Measurements from ENCODE around the gene SOX10.
"Not testable (repeated sequence)": the region's sequence is repeated elsewhere in the genome, so short reads cannot be mapped to it uniquely, and the experiment has no call there.

Gene SOX10

DNA sequence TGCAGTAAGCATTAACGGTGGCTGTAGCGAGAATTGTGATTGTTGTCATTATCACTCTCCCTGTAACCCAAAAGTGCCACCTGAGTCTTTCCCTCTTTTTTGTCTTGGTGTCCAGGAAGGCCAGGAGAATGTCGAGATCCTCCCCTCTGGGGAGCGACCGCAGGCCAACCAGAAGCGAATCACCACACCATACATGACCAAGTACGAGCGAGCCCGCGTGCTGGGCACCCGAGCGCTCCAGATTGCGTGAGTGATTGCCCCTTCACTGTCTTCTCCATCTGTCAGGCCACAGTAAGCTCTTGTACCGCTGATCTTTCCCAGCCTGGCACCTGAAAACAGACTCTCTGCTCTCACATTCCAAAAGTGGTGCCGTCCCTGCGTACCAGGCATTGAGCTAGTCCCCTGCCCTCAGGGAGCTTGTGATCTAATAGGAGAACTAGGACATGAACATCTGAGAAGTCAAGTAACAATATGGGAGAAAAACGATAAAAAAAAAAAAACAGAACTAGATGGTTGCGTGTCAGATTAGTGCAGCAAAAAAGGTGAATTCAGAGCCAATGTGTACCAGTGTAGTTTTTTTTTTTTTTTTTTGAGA is 25.0 kb downstream of the SOX10 start:
- DNase-seq = no peak

DNA sequence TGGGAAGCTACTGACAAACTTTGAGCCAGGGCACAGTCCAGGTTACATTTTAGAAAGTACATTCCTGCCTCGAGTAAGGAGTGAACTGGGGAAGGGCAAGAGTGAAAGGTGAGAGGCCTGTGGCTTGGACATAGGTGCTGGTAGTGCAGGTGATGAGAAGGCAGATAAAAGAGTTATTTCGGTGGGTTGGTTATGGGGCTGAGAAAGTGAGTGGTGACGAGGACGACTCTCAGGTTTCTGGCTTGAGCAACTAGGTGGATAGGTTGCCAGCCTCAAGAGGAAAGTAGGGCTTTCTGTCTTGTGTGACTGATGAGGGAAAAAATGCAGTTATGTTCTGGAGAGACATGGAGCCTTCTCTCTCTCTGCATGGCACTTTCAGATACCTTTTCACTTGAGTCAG is 27.1 kb downstream of the SOX10 start:
- DNase-seq = no peak

DNA sequence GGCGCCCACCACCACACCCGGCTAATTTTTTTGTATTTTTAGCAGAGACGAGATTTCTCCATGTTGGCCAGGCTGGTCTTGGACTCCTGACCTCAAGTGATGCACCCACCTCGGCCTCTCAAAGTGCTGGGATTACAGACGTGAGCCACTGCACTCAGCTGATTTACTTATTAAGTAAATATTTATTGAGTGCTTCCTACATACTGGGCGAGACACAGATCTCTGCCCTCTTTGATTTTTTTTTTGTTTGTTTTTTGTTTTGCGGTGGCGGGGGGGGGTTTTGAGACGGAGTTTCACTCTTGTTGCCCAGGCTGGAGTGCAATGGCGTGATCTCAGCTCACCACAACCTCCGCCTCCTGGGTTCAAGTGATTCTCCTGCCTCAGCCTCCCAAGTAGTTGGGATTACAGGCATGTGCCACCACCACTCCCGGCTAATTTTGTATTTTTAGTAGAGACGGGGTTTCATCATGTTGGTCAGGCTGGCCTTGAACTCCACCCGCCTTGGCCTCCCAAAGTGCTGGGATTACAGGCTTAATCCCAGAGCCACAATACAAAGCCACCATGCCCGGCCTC is 28.4 kb downstream of the SOX10 start:
- DNase-seq = not testable (repeated sequence)

DNA sequence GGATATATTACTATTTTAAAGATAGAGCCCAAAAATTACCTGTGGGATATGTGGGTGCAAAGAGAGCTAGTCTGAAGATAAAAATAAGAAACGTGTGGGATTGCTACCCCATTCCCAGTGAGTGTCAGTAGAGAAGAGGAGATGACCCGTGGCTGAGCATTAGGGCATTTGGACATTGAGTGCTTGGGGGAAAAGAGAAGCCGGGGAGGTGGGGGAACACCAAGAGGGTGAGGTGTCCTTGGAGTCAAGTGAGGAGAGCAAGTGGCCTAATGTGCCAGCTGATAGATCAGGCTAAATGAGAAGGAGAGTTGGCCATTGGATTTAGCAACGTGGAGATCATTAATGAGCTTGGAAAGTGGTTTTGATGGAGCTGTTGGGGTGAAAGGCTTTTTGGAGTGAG is 29.7 kb downstream of the SOX10 start:
- DNase-seq = no peak

DNA sequence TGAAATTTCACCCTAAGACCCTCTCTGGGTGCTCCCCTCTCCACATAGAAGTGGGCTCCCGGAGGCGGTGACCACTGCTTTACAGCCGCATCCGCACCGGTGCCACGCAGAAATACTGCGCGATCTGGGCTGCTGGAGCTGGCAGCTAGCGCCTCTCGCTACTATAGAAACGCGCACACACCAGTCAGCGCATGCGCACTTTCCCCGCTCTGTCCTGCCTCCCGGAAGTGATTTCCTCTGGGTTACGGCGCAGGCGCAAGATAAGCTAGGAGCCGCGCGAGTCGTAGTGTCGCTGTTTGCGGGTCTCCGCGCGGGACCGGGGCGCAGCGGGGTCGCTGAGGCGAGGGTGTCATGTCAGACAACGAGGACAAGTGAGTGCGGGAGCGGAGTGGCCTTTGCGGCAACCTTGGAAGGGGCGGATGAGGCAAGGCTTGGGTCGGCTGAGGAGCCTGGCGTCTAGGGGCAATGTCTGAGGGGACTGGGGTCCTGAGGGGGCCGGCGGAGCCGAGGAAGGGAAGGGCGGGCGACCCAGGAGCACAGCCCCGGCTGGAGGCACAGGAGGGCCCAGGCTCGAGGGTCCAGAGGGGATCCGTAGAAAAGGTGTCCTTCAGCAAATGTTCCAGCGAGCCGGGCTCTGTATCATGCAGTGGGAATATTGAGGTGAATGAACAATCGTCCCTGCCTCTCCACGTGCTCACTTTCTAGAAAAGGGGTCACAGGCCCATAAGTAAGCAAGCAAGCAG is 30.7 kb downstream of the SOX10 start, which contains the start of the genes C22orf23 and POLR2F:
Gene C22orf23 (minus strand): TSS at position 165 of the 743 bp plus-strand sequence. CDS start 452 bp downstream, outside the sequence.
Gene POLR2F (plus strand): TSS at position 263 of the 743 bp plus-strand sequence. CDS start 89 bp downstream, at position 352.
- DNase-seq = peak; percentile 96

DNA sequence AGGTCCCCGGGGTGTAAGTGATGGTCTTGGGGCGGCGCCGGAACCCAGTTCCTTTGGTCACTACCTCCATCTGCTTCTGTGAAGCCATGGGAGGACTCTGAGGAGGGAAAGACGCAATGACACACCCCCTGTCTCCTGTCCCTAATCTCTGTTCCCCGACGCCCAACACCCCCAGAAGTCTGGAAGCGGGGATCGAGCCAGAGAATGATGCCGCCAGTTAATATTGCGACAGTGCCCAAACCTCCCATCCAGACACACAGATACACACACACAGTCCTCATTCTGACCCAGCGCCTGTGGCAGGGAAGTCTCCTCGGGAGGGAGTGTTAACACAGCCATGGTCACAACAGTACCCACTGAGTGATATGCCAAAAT is 31.3 kb downstream of the SOX10 start:
- DNase-seq = peak; percentile 61

DNA sequence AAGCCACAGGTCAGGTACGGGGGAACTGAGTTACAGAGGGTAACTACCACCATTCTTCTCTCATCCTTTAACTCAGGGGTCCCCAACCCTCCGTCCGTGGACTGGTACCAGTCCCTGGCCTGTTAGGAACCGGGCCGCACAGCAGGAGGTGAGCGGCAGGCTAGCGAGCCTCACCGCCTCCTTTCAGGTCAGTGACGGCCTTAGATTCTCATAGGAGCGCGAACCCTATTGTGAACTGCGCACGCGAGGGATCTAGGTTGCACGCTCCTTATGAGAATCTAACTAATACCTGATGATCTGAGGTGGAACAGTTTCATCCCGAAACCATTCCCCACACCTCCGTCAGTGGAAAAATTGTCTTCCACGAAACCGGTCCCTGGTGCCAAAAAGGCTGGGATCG is 31.7 kb downstream of the SOX10 start:
- not testable (repeated sequence) for DNase-seq

DNA sequence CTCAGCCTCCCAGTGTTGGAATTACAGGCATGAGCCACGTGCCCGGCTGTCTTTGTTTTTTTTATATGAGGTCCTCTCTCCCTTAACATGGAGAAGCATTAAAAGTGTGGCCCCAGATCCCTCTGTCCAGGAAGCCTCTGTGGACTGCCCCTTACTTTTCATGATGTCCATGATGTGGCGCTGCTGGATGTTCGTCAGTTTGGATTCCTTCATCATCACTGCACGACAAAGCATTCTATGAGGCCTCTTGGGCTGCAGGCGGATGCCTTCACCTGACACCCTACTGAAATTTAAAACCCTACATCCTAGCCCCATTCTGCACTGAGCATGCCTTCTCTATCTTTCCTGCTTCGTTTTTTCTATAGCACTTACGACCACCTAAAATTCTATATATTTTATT is 33.0 kb downstream of the SOX10 start:
- no peak for DNase-seq

DNA sequence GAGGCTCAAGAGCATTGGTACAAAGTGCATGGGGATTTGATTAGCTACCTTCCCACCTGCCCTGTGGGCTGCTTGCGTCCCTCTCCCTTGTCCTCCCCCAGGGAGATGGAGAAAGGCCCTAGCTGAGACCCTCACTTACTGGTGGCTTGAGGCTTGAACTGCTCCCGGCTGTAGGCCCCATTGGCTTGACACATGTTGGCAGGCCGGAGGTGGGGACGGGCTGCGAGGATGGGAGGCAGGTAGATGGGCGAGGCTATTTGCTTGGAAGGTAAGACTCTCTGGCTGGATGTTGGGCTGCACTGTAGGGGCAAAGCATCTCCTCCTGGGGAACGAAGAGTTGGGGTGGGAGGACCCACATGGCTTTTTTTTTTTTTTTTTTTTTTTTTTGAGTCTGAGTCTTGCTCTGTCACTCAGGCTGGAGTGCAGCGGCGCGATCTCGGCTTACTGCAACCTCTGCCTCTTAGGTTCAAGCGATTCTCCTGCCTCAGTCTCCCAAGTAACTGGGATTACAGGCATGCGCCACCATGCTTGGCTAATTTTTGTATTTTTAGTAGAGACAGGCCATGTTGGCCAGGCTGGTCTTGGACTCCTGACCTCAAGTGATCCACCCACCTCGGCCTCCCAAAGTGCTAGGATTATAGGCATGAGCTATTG is 37.1 kb downstream of the SOX10 start:
- not testable (repeated sequence) for DNase-seq

DNA sequence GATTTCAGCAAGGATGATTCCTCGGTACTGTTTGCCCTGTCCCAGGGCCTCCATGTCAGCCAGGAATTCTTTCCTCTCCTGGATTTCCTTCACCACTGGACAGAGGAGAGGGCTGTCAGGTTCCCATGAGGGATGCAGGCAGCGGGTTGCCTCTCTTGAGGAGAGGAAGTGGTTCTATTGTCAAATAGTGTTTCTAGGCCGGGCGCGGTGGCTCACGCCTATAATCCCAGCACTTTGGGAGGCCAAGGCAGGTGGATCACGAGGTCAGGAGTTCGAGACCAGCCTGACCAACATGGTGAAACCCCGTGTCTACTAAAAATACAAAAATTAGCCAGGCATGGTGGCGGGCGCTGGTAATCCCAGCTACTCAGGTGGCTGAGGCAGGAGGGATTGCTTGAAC is 39.9 kb downstream of the SOX10 start:
- DNase-seq = not testable (repeated sequence)

DNA sequence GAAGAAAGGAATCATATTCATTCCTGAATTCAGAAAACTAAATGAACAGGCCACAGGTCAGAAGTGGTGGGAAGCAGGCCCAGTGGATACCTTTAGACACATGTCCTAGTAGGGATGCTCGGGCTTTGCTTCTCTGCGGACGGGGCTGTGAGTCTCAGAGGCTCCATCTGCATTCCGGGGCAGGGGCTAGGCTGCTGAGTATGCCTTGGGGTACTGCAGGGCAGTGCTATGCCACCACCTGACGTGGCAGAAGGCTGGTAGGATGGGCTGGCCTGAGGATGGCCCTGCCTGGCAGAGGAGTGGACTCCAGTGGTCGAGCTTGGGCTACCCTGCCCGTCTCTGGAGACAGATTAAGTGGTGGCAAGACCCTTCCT is 40.5 kb downstream of the SOX10 start:
- DNase-seq = no peak

DNA sequence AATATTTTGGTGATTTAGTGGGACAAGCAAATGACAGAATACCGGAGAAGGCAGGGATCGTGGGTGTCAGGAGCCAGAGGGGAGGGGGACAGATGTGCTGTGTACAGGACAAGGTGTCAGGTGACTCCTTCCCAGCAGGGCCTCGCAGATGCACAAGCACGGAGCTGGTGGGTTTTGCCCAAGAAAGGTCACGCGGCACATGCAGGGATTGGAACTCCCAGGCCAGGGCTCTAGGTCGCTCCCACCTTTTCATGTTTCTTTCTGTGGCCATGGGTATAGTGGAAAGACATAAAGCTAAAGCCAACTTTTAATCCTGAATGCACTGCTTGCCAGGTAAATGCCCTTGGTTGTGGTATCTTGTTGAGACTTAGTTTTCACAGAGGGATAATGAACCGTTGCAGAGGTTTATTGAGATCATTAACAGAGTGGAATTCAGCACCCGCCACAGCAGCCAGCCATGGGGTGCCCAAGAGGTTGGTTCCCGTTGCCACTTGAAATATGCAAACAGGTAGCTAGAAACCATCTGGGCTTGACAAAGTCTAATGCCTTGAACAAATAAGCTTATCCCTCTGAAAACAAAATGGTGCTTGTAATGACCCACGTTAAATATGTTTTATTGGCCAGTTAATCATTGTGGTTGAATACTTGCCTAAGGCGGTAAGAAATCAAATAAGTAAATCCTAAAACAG is 41.1 kb downstream of the SOX10 start:
- DNase-seq = no peak

DNA sequence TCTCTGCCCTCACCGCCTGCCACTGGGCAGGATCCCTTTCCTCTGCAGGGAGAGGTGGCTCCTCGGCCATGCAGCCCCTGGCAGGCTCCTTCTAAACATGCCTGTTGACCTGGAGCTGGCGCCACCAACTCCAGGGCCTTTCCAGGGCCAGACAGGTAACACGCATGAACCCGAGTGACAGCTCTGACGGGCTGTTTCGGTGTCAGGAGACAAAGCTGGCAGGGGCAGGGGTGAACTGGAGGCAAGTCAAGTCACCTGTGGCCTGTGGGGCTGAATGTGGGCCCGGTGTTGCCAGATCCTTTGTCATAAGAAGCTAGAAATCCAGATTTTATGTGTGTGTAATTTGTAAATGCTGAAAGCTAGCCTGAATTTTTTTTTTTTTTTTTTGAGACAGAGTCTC is 42.2 kb downstream of the SOX10 start:
- DNase-seq = no peak

DNA sequence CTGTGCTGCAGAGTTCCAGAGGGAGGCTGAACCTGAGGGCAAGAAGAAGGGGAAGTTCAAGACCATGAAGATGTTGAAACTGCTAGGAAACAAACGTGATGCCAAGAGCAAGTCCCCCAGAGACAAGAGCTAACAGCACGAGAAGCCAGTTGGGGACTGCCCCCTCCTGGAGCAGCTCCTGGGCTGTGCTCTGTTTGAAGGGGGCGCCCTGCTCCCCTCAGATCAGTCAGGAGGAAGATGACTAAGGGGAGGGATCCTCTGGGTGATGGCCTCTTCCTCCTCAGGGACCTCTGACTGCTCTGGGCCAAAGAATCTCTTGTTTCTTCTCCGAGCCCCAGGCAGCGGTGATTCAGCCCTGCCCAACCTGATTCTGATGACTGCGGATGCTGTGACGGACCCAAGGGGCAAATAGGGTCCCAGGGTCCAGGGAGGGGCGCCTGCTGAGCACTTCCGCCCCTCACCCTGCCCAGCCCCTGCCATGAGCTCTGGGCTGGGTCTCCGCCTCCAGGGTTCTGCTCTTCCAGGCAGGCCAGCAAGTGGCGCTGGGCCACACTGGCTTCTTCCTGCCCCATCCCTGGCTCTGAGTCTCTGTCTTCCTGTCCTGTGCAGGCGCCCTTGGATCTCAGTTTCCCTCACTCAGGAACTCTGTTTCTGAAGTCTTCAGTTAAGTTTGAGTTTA is 43.5 kb downstream of the SOX10 start:
- DNase-seq = no peak

DNA sequence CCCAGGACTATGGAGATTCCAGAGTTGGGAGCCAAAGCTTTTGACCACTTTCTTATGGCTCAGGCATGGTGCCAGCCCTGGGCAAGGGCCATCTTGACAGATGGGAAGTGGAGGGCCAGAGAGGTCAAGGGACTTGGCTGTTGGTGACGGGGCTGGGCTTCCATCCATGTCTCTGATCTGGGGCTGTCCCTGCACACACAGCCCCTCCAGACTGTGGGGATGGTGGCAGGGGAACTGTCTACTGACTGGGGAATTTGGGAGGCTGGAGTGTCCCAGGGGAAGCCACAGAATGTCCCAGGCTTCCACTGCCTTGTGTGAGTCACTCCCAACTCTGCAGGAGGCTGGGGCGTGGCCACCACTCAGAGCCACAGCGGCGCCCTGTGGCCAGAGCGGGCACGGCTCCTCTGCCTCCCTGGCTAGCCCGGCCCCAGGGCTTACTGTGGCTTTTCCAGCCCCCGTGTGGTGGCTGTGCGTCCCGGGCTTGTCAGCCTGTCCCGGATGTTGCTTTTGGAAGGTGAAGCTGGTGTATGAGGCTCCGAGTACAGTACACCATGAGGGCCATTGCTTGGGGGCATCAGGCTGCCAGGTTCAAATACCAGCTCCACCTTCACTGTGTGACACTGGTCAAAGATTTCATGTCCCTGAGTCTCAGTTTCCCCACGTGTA is 50.5 kb downstream of the SOX10 start:
- peak; percentile 93 for DNase-seq

DNA sequence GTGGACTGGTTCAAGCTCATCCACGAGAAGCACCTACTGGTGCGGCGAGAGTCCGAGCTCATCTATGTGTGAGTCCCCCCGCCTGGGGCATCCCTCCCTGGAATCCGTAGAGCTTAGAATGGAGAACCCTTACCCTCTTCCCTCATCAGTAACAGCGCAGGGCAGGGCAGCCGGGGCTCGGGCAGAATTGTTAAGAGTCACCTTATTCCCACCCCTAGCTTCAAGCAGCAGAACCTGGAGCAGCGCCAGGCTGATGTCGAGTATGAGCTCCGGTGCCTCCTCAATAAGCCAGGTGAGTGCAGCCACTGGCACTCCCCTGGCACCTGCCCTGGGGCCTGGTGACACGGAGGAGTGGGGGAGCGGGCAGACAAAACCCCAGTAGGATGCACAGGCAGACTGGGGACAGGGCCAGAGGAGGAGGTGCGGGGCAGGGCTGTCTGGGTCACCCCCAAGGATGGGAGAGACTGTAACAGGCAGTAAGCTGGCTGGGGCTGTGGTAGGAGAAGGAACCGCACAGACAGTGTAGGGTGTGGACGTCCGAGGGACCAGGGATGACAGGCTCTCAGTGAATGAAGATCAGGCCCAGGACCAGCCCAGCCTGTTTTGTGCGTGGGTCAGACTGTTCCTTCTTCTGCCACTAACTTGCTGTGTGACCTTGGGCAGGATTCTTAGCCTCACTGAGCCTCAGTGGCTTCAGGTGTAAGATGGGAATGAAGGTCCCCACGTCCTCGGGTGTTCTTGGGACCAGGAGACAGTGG is 51.4 kb downstream of the SOX10 start:
- DNase-seq = no peak

DNA sequence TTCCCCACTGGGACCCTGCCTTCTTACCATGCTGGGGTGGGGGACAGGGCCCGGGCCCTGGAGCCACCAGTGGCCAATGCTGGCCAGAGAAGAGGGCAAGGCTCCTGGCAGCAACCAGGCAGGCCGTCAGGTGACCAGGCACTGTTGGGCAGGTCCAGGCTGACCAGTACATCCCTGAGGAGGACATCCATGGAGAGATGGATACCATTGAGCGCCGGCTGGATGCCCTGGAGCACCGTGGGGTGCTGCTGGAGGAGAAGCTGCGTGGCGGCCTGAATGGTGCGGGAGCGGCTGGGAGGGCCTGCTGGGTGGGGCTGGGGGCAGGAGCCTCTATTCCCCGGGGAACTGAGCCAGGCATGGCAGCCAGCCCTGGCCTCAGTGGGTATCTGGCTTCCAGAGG is 52.0 kb downstream of the SOX10 start:
- no peak for DNase-seq

DNA sequence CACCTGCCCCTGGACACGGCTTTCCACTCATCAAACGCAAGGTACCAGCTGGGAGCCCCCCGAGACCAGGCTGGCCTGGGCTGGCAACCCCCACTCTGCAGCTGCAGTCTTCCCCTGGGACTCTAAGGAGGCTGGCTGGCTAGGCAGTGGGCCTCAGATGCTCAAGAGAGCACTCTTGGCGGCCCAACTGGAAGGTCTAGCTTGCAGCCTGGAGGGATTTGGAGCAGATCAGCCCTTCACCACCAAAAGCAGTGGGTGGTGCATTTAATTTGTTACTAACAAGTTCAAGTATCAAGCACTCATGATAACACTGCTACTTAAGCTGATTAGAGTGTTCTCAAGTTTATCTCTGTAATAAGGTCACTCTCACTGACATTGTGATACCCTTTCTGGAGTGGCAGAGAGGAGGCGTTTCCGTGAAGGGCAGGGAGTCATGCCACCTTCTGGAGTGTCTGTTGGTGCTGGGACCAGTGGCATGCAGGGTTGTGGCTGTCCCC is 52.4 kb downstream of the SOX10 start:
- DNase-seq = no peak

DNA sequence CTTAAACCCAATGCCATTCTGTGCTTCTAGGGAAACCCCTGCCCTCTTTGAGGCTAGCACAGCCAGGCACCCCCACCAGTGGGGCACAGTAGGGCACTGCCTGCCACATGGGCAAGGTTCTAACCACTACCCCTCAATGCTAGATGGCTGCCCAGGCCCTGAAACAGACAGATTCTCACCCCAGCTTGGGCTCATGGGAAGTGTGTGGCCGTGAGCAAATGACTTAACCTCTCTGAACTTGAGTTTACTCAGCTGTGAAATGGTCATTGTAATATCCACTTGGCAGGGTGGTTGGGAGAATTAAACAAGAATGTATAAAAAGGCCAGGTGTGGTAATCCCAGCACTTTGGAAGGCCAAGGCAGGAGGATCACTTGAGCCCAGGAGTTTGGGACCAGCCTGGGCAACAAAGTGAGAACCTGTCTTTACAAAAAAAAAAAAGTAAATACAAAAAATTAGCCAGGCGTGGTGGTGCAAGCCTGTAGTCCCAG is 53.4 kb downstream of the SOX10 start:
- DNase-seq = no peak

DNA sequence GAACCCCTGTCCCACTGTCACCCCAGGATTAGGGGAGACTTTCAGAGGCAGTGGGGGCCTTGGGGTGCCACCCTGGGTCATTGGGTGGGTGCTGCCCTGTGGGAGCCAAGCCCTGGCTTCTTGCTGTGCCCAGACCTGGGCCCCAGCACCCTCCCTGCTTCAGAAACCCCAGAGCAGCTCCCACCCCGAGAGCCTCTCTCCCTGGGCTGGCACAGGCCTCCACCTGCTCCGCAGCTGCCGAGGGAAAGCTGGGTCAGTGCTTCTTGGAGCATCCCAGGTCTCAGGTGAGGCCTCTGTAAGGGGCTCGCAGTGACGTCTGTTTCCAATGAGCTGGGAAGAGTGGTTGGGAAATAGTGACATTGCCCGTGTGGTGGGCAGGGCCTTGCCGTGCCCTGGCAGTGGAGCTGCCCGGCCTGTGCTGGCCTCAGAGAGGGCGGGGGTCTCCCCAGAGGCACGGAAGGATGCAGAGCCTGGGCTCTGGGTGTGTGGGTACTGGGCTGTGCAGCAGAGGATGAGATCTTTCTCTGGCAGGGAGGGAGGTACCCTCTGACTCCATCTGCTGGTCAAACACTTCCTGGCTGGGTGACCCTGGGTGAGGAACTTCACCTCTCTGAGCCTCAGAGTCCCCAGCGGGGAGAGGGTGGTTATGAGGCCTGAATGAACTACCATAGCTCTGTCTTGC is 53.9 kb downstream of the SOX10 start:
- DNase-seq = no peak
